T-cell (primary cell): ENCODE measurements around the gene FNIP2. TPM values are rescaled to one million over a fixed set of nuclear protein-coding genes. Genes with fewer than 3 reads are reported as not detected.
"Not testable (repeated sequence)": the region's sequence is repeated elsewhere in the genome, so short reads cannot be mapped to it uniquely, and the experiment has no call there.

Experiments
- ATAC-seq, 4 experiments: fragments of 200-7000 bp in 3 of 4; fragments of 150-1000 bp in 1 of 4; cut with Tn5 transposase; replicated peaks in 1 of 4; 1 replicate in 3 of 4; 2 replicates in 1 of 4; pipeline ENCODE4 v1.10.0; 2021; ENCODE audit warnings: moderate library complexity in 3 of 4, mild to moderate bottlenecking in 2 of 4, moderate number of reproducible peaks in 1 of 4
- CTCF ChIA-PET, 2 donors: fragments of 300-600 bp; sonication (Branson Sonifier 250); formaldehyde crosslinking; loops; one replicate each; lab custom pipeline; 2022; ENCODE audit warnings: antibody characterized with exemption in 2 of 2; lab: Charles Lee
- POLR2A ChIA-PET, 2 donors: fragments of 300-600 bp; sonication (Branson Sonifier 250); formaldehyde crosslinking; loops; one replicate each; lab custom pipeline; 2022; ENCODE audit warnings: antibody characterized with exemption in 2 of 2; lab: Charles Lee
- DNase-seq, 35 experiments: peaks; one replicate each; pipeline versions ENCODE4 v3.0.0 to v3.0.0-alpha.2; 2013 to 2023
- H3K27ac ChIP-seq: one replicate; pipeline ENCODE4 v1.5.1; 2013; ENCODE audit warnings: low read length
- H3K27me3 ChIP-seq, 2 experiments: replicated peaks in 1 of 2; 1 replicate in 1 of 2; 2 replicates in 1 of 2; pipeline versions ENCODE4 v1.6.1 to v1.7.0; 2013; ENCODE audit warnings: low read length in 1 of 2, mixed read lengths in 1 of 2; ENCODE audit not compliant: control insufficient read depth in 2 of 2, insufficient read depth in 2 of 2; ENCODE audit errors: extremely low read depth in 1 of 2
- H3K36me3 ChIP-seq, 2 donors: 1 replicate in 1 of 2; 2 replicates in 1 of 2; pipeline versions ENCODE4 v1.6.1 to v1.7.0; 2013; ENCODE audit warnings: low read length in 1 of 2; ENCODE audit not compliant: control insufficient read depth in 2 of 2, insufficient read depth in 1 of 2; ENCODE audit errors: extremely low read depth in 1 of 2
- H3K4me1 ChIP-seq, 2 experiments: 1 replicate in 1 of 2; 2 replicates in 1 of 2; pipeline versions ENCODE4 v1.6.1 to v1.7.0; 2013; ENCODE audit warnings: low read length in 2 of 2, mixed read lengths in 1 of 2; ENCODE audit not compliant: insufficient read depth in 2 of 2, control insufficient read depth in 1 of 2; ENCODE audit errors: extremely low read depth in 1 of 2
- H3K4me3 ChIP-seq, 2 donors: 1 replicate in 1 of 2; 2 replicates in 1 of 2; pipeline versions ENCODE4 v1.5.1 to v1.7.0; 2013; ENCODE audit warnings: mild to moderate bottlenecking in 2 of 2, low read length in 1 of 2, moderate library complexity in 1 of 2; ENCODE audit not compliant: control insufficient read depth in 1 of 2; ENCODE audit errors: extremely low read depth in 1 of 2
- H3K9me3 ChIP-seq: 2 replicates; pipeline ENCODE4 v1.7.0; 2013
- H3K27ac Mint-ChIP-seq, 2 donors: one replicate each; pipeline ENCODE4 v1.8.0; 2020 to 2021; ENCODE audit warnings: mild to moderate bottlenecking in 2 of 2, mixed read lengths in 2 of 2
- H3K27me3 Mint-ChIP-seq, 2 donors: one replicate each; pipeline ENCODE4 v1.8.0; 2021 to 2022; ENCODE audit warnings: mixed read lengths in 2 of 2
- H3K36me3 Mint-ChIP-seq: one replicate; pipeline ENCODE4 v1.8.0; 2021; ENCODE audit warnings: mixed read lengths
- H3K4me1 Mint-ChIP-seq, 3 donors: one replicate each; pipeline ENCODE4 v1.8.0; 2020 to 2022; ENCODE audit warnings: mixed read lengths in 3 of 3, mild to moderate bottlenecking in 1 of 3
- H3K4me3 Mint-ChIP-seq, 3 donors: one replicate each; pipeline ENCODE4 v1.8.0; 2020 to 2022; ENCODE audit warnings: mild to moderate bottlenecking in 3 of 3, mixed read lengths in 3 of 3, moderate library complexity in 3 of 3
- H3K9me3 Mint-ChIP-seq, 3 donors: one replicate each; pipeline ENCODE4 v1.8.0; 2020 to 2022; ENCODE audit warnings: mixed read lengths in 3 of 3
- WGBS: methylation state at CpG from one replicate; pipeline ENCODE4 v1.1.5; 2013; ENCODE audit warnings: missing lambda C conversion rate; ENCODE audit not compliant: insufficient coverage; 5-methylcytosine and 5-hydroxymethylcytosine counted together
- total RNA-seq, 35 experiments: library from RNA in 6 of 35; stranded (reverse) in 6 of 35; fragments of 120-200 nt in 1 of 35; gene quantifications; one replicate each; pipeline versions ENCODE4 v1.2.1 to v1.2.4 and lab custom pipeline; 2013 to 2026

The FNIP2 gene
- total RNA-seq, 5 donors from 2014 or later (not counting 1 experiment from before 2014, with no cell fraction given) = 6.7 to 11.1 (median 10.7) TPM

DNA sequence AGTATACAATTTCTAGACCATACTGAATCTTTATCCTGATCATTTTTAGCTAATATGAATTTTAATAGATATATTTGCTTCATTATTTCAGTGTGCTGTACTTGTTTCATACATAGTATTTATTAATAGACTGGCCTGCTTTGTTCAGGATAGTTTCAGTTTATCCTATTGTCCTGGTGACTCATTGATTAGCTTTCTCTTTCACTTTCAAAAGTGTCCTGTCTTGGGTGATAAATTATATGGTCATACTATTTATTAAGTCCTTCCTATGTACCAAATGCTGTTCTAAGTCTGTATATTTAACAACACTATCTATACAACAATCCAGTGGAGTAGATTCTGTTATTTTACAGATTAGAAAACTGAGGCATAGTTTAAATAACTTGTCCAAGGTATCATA is 180.3 kb downstream of the FNIP2 start:
- H3K27me3 Mint-ChIP-seq = peaks cover 8 to 19% of the 10 kb centered on the region in 2 donors
- Histone ChIP-seq H3K27me3 (no peaks in the 10 kb centered on the region), H3K4me1 (no peaks in the 10 kb centered on the region), H3K4me3 (no peak overlapping the region), H3K9me3 (no peaks in the 10 kb centered on the region), H3K27ac (no peak overlapping the region), H3K36me3 (no peaks in the 10 kb centered on the region)
- ATAC-seq (no peak), DNase-seq (peak in 1 of 35 experiments; percentile 4)
- no peak overlapping the region for H3K4me3 Mint-ChIP-seq
- no peaks in the 10 kb centered on the region for H3K36me3 Mint-ChIP-seq
- CTCF ChIA-PET = no interaction called here
- no peak overlapping the region for H3K27ac Mint-ChIP-seq
- POLR2A ChIA-PET = no interaction called here
- H3K9me3 Mint-ChIP-seq = peaks cover 0 to 21% (median 11%) of the 10 kb centered on the region in 3 donors
- H3K4me1 Mint-ChIP-seq = peaks cover 0 to 6% (median 6%) of the 10 kb centered on the region in 3 donors

DNA sequence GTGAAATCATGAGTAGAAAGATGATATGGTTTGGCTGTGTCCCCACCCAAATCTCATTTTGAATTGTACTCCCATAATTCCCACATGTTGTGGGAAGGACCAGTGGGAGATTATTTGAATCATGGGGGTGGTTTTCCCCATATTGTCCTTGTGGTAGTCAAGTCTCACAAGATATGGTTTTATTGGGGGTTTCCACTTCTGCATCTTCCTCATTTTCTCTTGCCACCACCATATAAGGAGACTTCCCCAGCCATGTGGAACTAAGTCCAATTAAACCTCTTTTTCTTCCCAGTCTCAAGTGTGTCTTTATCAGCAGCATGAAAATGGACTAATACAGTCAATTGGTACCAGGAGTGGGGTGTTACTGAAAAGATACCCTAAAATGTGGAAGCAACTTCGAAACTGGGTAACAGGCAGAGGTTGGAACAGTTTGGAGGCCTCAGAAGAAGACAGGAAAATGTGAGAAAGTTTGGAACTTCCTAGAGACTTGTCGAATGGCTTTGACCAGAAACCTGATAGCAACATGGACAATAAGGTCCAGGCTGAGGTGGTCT is 183.5 kb downstream of the FNIP2 start:
- POLR2A ChIA-PET, DNase-seq, ATAC-seq, CTCF ChIA-PET, H3K4me3 ChIP-seq, H3K36me3 ChIP-seq, H3K27ac Mint-ChIP-seq, H3K9me3 ChIP-seq, H3K36me3 Mint-ChIP-seq, H3K27ac ChIP-seq, H3K4me3 Mint-ChIP-seq, H3K27me3 ChIP-seq, H3K27me3 Mint-ChIP-seq, H3K4me1 ChIP-seq, H3K4me1 Mint-ChIP-seq: not testable (repeated sequence)
- H3K9me3 Mint-ChIP-seq = peaks cover 0 to 21% (median 11%) of the 10 kb centered on the region in 3 donors
- 87% methylated on average over 2 of the region's 2 CpGs for WGBS

DNA sequence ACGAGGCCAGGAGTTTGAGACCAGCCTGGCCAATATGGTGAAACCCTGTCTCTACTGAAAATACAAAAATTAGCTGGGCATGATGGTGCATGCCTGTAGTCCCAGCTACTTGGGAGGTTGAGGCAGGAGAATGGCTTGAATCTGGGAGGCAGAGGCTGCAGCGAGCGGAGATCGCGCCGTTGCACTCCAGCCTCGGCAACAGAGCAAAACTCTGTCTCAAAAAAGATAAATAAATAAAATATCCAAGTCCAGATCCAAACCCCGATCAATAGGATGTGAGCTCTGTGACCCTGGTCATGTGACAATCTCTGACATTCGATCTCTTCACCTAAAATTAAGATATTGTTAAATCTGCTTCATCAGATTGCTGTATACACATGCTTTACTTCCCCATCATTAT is 187.5 kb downstream of the FNIP2 start:
- WGBS = 92% methylated on average over 2 of the region's 9 CpGs
- H3K27ac Mint-ChIP-seq, H3K4me3 Mint-ChIP-seq, H3K4me3 ChIP-seq, H3K4me1 ChIP-seq, H3K36me3 ChIP-seq, CTCF ChIA-PET, H3K27ac ChIP-seq, DNase-seq, H3K4me1 Mint-ChIP-seq, POLR2A ChIA-PET, H3K27me3 Mint-ChIP-seq, H3K27me3 ChIP-seq, H3K36me3 Mint-ChIP-seq, H3K9me3 ChIP-seq, ATAC-seq: not testable (repeated sequence)
- peaks cover 0 to 16% (median 9%) of the 10 kb centered on the region in 3 donors for H3K9me3 Mint-ChIP-seq

DNA sequence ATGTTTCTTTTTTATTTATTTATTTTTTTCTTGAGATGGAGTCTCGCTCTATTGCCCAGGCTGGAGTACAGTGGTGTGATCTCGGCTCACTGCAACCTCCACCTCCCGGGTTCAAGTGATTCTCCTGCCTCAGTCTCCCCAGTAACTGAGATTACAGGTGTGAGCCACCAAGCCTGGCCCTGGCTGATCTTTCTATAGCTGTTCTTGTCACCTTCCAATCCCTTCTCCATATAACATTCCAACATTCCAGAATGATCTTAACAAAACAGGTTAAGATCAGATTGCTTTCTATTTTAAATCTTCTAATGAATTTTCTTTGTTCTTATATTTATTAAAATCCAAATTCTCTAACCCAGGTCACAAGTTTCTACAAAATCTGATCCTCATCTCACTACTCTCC is 188.1 kb downstream of the FNIP2 start:
- not testable (repeated sequence) for ATAC-seq
- 94% methylated on average over 3 of the region's 3 CpGs for WGBS

More for the DNA sequence above, 188.1 kb downstream of the FNIP2 start:
- H3K27ac Mint-ChIP-seq, H3K4me3 ChIP-seq, H3K4me3 Mint-ChIP-seq, H3K4me1 ChIP-seq, H3K27me3 Mint-ChIP-seq, H3K36me3 Mint-ChIP-seq, POLR2A ChIA-PET, DNase-seq, CTCF ChIA-PET, H3K36me3 ChIP-seq, H3K4me1 Mint-ChIP-seq, H3K27ac ChIP-seq, H3K9me3 ChIP-seq, H3K27me3 ChIP-seq: not testable (repeated sequence)
- peaks cover 0 to 11% (median 8%) of the 10 kb centered on the region in 3 donors for H3K9me3 Mint-ChIP-seq

Other genes with a start within 250 kb of the FNIP2 start
- gene RXFP1, start 247.1 kb upstream of the FNIP2 start, total RNA-seq = not detected
- 1 to 10 TPM; 3.5 to 6.3 (median 4.2) TPM for gene C4orf46, start 97.1 kb upstream of the FNIP2 start, total RNA-seq
- gene ETFDH, start 96.7 kb upstream of the FNIP2 start, total RNA-seq = 10 to 100 TPM in 4 of 5 donors, 1 to 10 TPM in 1; 7.2 to 23.8 (median 14.3) TPM
- 10 to 100 TPM; 14.6 to 28.3 (median 26.2) TPM for gene PPID, start 45.6 kb upstream of the FNIP2 start, total RNA-seq